GM19025 (cell line): ENCODE data around the gene CDC73.
"Not testable (repeated sequence)": the region's sequence is repeated elsewhere in the genome, so short reads cannot be mapped to it uniquely, and the experiment has no call there.

Experiments used
- ATAC-seq: cut with Tn5 transposase; IDR thresholded peaks from one replicate; pipeline ENCODE4 v1.9.1; 2021; ENCODE audit warnings: mild to moderate bottlenecking, low read depth, moderate library complexity; ENCODE audit not compliant: unreplicated experiment

Gene CDC73

DNA sequence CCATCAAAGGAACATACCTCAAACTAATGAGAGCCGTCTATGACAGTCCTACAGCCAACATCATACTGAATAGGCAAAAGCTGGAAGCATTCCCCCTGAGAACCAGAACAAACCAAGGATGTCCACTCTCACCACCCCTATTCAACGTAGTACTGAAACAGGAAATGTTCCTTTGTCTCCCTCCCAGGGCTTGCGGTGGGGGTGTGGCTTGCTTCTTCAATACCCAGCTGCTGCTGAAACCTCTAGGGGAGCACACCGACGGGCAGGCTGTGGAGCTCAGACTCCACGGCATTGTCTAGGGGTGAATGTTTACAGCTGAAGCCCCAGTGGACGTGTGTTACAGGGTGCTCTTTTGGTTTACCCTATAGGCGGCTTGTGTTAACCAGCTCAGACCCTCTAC, 95.1 kb downstream of the CDC73 start:
- ATAC-seq: peak; percentile 54

DNA sequence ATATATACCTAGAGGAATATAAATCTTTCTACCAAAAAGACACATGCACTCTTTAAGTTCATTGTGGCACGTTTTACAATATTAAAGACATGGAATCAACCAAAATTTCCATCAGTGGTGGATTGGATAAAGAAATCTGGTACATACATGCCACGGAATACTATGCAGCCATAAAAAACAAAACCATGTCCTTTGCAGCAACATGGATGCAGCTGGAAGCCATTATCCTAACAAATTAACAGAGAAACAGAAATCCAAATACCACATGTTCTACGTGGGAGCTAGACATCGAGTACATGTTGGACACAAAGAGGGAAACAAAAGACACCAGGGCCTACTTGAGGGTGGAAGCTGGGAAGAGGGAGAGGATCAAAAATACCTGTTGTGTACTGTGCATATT, 97.6 kb downstream of the CDC73 start:
- no peak for ATAC-seq

DNA sequence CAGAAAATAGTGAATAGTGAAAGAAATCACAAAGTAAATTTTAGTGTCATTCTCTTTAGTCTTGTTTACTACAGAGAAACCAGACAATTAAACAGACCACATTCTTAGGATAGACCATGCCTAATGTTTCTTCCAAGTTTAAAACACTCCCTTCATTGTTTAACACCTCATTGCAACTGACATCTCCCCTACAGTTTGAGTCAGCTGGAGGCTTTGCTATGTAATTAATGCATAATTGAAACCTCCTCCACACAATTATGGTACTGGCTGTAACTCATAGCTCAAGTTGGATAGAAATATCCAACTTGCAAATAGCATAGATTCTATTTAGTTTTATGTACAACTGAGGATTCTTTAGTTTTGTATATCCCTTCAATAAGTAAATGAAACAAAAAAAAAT, 99.8 kb downstream of the CDC73 start:
- ATAC-seq: no peak

DNA sequence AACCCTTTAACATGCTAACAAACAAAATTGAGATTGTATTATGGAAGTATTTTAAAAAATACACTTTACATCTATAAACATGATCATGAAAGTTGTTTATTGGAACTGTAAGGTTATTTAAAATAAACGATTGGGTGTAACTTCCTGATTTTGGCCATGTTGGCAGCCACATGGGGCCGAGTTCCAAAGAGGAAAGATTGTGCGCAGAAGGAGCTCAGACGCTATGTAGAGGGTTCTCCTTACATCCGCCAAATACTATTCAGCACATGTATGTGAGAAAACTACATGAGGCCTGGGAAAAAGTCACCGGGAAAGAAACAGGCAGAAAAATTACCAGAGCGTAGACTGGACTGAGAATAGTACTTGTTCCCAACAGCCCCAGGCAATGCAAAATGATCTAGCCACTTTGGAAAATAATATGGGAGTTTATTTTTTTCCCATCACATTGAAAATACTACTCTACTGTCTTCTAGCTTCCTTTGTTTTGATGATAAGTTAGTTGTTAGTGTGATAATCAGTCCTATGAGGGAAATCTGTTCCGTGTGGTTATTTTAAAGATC, 100.3 kb downstream of the CDC73 start:
- no peak for ATAC-seq

GRCh38 chr1:193229136-193229535, 107.3 kb downstream of the CDC73 start:
- ATAC-seq: no peak

DNA sequence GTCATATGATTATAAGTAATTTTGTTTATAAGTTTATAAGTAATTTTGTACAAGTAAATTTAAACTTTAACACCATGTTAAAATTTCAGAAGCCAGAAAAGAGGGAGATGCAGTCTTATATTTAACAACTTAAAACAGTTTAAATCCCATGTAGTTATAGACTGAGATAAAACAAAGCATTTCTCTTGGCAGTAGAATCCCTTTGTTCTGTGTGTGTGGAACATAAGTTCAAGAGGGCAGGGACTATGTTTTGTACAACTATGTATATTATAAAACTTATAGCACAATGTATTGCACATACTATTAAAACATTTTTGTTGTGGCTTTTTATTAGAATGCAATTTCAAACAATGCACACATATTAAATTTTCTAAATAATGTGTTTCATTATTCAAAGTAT, 109.3 kb downstream of the CDC73 start:
- ATAC-seq: not testable (repeated sequence)

GRCh38 chr1:193234530-193234929, 112.7 kb downstream of the CDC73 start:
- no peak for ATAC-seq

- no peak for ATAC-seq
Observed at GRCh38 chr1:193237381-193237978, 115.6 kb downstream of the CDC73 start.

DNA sequence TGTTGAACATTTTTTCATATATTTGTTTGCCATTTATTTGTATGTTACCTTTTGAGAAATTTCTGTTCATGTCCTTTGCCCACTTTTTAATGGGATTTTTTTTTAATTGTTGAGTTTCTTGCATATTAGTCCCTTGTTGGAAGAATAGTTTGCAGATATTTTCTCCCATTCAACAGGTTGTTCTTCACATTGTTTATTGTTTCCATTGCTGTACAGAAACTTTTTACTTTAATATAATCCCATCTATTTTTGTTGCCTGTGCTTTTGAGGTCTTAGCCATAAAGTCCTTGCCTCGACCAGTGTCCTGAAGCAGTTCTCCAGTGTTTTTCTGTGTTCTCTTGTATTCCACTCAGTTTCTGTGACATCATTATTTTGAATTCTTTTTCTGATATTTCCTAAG, 118.8 kb downstream of the CDC73 start:
- ATAC-seq: no peak

GRCh38 chr1:193241132-193241827, 119.4 kb downstream of the CDC73 start:
- ATAC-seq: no peak

- no peak for ATAC-seq
Observed at GRCh38 chr1:193242000-193242399, 120.2 kb downstream of the CDC73 start.

GRCh38 chr1:193249187-193249586, 127.4 kb downstream of the CDC73 start:
- no peak for ATAC-seq

- no peak for ATAC-seq
Observed at GRCh38 chr1:193251950-193252349, 130.1 kb downstream of the CDC73 start.

DNA sequence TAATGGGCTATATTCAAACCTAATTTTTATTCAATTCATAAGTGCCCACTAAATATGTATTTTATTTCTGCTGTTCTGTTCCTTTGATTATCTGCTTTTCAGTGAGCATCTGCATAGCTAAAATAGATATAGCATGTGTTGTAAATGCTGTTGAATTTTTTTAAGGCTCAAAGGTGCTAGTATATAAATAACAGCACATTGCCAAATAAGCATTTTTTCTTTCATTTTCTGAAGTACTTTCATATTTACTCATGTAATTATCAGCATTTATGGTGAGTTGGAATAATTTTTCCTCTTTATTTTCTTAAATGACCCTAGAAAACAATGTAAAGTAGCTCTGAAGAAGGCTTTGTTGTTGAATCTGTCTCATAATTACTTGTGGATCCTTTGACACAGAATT, 134.2 kb downstream of the CDC73 start:
- no peak for ATAC-seq

DNA sequence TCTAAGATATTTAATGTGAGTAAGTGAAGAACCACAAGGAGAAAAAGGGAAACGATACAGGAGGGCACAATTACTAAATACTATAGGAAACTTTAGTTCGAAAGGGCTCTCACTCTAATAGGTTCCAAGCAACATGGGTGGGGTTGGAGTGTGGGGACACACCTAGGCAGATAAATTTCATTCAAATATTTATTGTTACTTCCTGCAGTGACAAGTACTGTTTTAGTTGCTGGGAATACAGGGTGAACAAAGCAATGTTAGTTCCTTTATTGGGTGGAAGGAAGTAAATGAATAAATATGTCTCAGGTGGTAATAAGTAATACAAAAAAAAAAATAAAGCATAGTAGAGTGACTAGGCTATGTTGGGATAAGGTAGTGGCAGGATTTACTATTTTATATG, 137.8 kb downstream of the CDC73 start:
- ATAC-seq: no peak

- no peak for ATAC-seq
Observed at GRCh38 chr1:193260056-193260745, 138.4 kb downstream of the CDC73 start.

GRCh38 chr1:193260896-193261295, 139.1 kb downstream of the CDC73 start:
- ATAC-seq: no peak

DNA sequence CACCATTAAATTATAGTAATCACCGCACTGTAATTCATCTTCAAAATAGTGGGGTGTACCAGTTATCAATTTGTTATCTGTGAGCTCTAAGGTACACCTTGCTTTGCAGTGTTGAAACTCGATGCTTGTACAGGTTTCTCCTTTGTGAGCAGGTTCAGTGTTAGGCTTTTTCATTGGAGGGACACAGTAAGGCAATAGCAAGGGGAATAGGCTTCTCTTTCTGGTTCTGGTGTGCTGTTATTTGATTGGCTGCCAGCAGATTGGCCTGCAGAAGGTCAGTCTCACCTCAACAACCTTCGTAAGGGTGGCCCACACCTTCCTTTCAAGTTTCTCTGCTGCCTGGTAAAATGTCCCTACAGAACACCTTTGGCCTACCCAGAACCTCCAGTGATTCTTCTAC, 140.8 kb downstream of the CDC73 start:
- ATAC-seq: no peak

DNA sequence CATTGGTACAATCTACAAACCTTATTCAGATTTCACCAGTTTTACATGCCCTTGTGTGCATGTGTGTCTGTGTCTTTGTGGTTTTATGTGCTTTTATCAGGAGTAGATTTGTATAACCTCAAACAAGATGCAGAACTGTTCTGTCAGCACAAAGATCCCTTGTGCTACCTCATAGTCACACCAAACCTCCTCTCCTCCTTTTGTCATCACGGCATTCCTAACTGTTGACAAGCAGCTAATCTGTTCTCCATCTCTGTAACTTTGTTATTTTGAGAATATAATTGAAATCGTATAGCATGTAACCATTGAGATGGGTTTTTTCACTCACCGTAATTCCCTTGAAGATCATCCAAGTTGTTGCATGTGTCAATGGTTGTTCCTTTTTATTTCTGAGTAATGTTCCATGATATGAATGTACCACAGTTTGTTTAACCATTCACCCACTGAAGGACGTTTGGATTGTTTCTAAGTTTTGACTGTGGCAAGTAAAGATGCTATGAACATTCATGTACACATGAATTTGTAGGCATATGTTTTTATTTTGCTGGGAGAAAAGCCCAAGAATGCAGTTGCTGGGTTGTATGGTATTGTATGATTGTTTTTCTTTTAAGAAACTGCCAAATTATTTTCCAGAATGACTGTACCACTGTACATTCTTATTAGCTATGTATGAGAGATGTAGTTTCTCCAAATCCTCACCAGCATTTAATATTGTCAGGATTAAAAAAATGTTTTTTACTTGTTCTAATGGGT, 142.7 kb downstream of the CDC73 start:
- no peak for ATAC-seq

DNA sequence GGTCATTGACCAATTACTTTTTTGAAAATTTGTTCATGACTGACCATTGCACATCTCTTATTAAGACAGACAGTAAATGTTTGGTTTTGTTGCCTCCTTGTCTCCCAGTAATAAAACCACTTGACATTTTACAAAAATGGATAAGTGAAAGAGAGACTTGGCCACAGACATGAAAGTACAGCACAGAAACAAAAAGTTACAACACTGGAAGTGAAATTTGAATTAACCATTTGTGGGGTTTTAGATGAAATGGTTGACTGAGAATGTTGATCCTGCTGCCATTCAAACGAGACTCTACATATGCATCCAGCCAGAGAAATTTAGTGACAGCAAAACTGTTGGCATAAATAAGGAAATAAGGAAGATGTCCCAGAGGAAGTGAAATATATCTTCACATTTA, 143.9 kb downstream of the CDC73 start:
- ATAC-seq: no peak

GRCh38 chr1:193266794-193267193, 145.0 kb downstream of the CDC73 start:
- not testable (repeated sequence) for ATAC-seq
